Fibroblast of skin of right quadriceps (primary cell): ENCODE results near the gene HDX.
"Not testable (repeated sequence)": the region's sequence is repeated elsewhere in the genome, so short reads cannot be mapped to it uniquely, and the experiment has no call there.

Source experiments
- DNase-seq: peaks from one replicate; pipeline ENCODE4 v3.0.0-alpha.2; 2013

The HDX gene

GRCh38 chrX:84339507-84340364, 162.5 kb downstream of the HDX start:
- no peak for DNase-seq

DNA sequence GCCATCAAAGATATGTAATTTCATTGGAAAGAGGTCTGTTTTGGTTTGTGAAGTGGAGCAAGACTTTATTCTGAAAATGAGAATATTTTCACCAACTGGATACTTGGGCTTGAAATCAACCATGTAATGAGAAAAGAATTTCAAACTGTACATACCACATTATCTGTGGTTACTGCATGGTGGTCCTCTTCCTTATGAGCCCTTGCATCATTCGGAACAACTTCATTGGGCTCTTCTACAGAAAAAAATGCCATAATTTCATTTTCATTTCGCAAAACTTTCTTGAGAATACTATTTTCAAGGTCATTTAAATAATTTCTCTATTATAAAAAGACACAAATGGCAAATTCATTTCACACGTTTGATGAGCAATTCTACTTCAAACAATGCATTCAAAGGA, 165.6 kb downstream of the HDX start:
- peak; percentile 67 for DNase-seq

DNA sequence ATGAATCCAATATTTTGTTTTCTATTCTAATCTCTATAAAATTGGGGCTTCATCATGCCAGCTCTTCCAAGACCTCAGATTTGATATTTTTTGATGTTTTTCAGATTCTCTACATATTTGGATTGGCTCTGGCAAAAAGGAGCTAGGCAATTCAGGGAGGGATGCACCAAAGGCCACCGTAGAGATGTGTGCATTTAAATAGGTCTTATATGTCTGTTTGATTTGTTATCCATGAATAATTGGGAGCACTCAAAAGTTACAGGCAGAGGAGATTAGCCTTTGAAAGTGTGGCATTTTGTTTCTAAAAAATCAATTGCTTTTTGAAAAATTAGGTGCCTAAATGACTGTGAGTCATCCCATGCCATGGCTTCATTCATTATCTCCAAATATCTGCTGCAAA, 167.1 kb downstream of the HDX start:
- no peak for DNase-seq

DNA sequence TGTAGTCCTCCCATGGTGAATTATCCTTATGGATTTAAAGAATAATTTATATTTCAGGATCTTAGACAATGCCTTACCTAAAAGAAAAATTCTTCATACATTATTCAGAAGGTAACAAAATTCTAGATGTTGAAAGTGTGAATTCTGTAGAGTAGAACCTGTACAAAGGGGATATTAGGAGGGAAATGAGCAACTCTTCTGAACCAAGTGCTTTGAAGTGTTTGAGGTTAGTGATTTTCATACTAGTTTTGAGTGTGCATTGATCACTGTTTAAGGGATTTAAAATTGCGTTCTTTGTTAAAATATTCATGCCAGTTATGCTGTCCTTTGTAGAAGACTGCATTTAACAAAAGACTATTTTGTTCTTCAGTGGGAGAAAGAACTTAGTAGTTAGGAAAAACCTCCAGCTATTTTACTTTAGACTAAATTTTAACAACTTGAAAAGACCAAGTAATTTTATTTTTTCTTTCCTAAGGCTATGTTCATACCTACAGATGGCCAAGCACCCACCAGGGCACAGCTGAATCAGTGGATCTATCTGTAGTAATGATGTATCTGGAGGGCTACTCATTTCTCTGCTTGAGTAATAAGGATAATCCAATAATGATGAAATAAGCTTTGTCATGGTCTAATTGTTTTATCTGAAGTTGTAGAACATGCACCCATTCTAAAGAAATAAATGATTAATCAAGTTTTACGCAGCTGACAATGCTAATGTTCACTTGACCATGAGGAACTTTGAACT, 180.0 kb downstream of the HDX start:
- DNase-seq, result no peak

- DNase-seq, result peak; percentile 11
Observed at GRCh38 chrX:84320614-84321013, 181.6 kb downstream of the HDX start.

DNA sequence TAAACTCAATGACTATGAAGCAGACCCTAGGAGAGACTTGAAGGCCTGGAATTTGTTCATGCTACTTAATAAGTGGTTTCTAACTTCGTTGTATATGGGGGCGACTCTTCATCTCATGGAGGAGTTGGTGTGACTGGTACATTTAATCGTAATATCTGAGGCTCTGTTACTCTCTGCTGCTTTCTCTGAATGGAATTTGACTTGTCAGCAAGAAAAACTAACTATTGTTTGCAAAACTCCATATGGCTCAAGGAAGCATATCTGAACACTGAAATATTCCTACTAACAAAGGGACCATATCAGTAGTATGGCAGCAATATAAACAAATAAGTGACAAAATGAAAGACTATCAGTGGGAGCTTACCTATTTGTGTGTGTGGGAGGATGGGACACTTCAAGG, 182.2 kb downstream of the HDX start:
- no peak for DNase-seq

DNA sequence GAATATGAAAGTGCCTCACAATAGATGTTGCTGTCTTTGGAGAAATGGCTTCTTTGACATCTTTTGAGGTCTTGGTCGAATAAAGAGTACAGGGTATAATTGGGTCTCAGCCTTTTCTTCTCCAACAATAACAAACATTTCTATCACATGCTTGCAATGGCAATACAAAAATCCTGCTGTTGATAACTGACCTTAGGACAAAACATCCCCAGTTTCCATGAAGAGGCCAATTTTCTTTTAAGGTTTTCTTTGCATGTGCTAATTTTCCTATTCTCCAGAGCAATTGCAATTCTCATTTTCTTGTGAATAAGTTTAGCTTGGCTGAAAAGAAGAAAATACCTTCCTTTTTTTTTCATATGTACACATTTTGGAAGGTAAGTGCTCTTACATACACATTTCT, 183.6 kb downstream of the HDX start:
- DNase-seq, result no peak

DNA sequence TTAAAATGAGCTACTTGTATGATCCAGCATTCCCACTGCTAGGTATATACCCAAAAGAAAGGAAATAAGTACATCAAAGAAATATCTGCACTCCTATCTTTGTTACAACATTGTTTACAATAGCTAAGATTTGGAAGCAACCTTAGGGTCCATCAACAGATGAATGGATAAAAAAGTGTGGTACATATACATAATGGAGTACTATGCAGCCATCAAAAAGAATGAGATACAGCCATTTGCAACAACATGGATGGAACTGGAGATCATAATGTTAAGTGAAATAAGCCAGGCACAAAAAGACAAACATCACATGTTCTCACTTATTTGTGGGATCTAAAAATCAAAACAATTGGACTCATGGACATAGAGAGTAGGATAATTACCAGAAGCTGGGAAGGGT, 186.3 kb downstream of the HDX start:
- DNase-seq, result not testable (repeated sequence)
